ENCODE measurements around the gene MS4A14.
"Not testable (repeated sequence)": the region's sequence is repeated elsewhere in the genome, so short reads cannot be mapped to it uniquely, and the experiment has no call there.

The MS4A14 gene

GRCh38 chr11:60389279-60389910, 6.9 kb upstream of the MS4A14 start:
- peak; percentile 39 for DNase-seq

- DNase-seq = peak; percentile 9
These were observed 5.8 kb upstream of the MS4A14 start for GRCh38 chr11:60390419-60390818.

GRCh38 chr11:60392361-60392760, 3.9 kb upstream of the MS4A14 start:
- DNase-seq = no peak

GRCh38 chr11:60393016-60393415, 3.2 kb upstream of the MS4A14 start:
- no peak for DNase-seq

- no peak for DNase-seq
These were observed 1.4 kb upstream of the MS4A14 start for GRCh38 chr11:60394666-60395380.

GRCh38 chr11:60396799-60397198, 540 bp downstream of the MS4A14 start:
- peak; percentile 72 for DNase-seq

- DNase-seq = no peak
These were observed 23.8 kb downstream of the MS4A14 start for GRCh38 chr11:60420015-60420414.

- no peak for DNase-seq
These were observed 26.4 kb downstream of the MS4A14 start for GRCh38 chr11:60422609-60423008.

- peak; percentile 7 for DNase-seq
These were observed 32.3 kb downstream of the MS4A14 start for GRCh38 chr11:60428517-60428916.

GRCh38 chr11:60429272-60429671, 33.0 kb downstream of the MS4A14 start, which contains the start of gene MS4A5:
MS4A5 (plus strand) TSS chr11:60429572; CDS start chr11:60429675, 103 bp downstream.
- DNase-seq = no peak

- no peak for DNase-seq
These were observed 35.0 kb downstream of the MS4A14 start for GRCh38 chr11:60431251-60431650.

GRCh38 chr11:60433401-60433800, 37.1 kb downstream of the MS4A14 start:
- DNase-seq = no peak

GRCh38 chr11:60447070-60447469, 50.8 kb downstream of the MS4A14 start:
- DNase-seq = no peak

GRCh38 chr11:60447846-60448245, 51.6 kb downstream of the MS4A14 start:
- DNase-seq = no peak

- not testable (repeated sequence) for DNase-seq
These were observed 54.9 kb downstream of the MS4A14 start for GRCh38 chr11:60451185-60451584.

GRCh38 chr11:60454212-60454611, 58.0 kb downstream of the MS4A14 start:
- no peak for DNase-seq

- no peak for DNase-seq
These were observed 59.3 kb downstream of the MS4A14 start, which contains the start of gene MS4A1 for GRCh38 chr11:60455531-60456042. MS4A1 (plus strand) TSS chr11:60455847; CDS start chr11:60462375, 6,528 bp downstream.

GRCh38 chr11:60457576-60457975, 61.3 kb downstream of the MS4A14 start:
- no peak for DNase-seq

GRCh38 chr11:60459345-60459744, 63.1 kb downstream of the MS4A14 start:
- no peak for DNase-seq

Measured in hematopoietic multipotent progenitor cell treated with erythropoietin and hydrocortisone succinate and interleukin-3 and kit ligand, for 4 days (in vitro differentiated cells).